Measurements from ENCODE around the gene JAKMIP1.
"Not testable (repeated sequence)": the region's sequence is repeated elsewhere in the genome, so short reads cannot be mapped to it uniquely, and the experiment has no call there.

The JAKMIP1 gene

GRCh38 chr4:5999356-5999755 lies 201.0 kb downstream of the JAKMIP1 start:
- DNase-seq (ENCODE audit: extremely low read depth in 1 of 2, low read depth in 1 of 2) = no peak

- DNase-seq (ENCODE audit: extremely low read depth in 1 of 2, low read depth in 1 of 2) = peak in 1 of 2 donors; percentile 5
These were observed 201.9 kb downstream of the JAKMIP1 start for GRCh38 chr4:5998333-5998936.

GRCh38 chr4:5996641-5997040 lies 203.7 kb downstream of the JAKMIP1 start:
- no peak for DNase-seq (ENCODE audit: extremely low read depth in 1 of 2, low read depth in 1 of 2)

GRCh38 chr4:5995901-5996623 lies 204.3 kb downstream of the JAKMIP1 start:
- no peak for DNase-seq (ENCODE audit: extremely low read depth in 1 of 2, low read depth in 1 of 2)

GRCh38 chr4:5993876-5994811 lies 206.2 kb downstream of the JAKMIP1 start:
- no peak for DNase-seq (ENCODE audit: extremely low read depth in 1 of 2, low read depth in 1 of 2)

GRCh38 chr4:5993346-5993745 lies 207.0 kb downstream of the JAKMIP1 start:
- DNase-seq (ENCODE audit: extremely low read depth in 1 of 2, low read depth in 1 of 2) = not testable (repeated sequence)

- DNase-seq (ENCODE audit: extremely low read depth in 1 of 2, low read depth in 1 of 2) = no peak
These were observed 207.5 kb downstream of the JAKMIP1 start for GRCh38 chr4:5992828-5993321.

- DNase-seq (ENCODE audit: extremely low read depth in 1 of 2, low read depth in 1 of 2) = no peak
These were observed 208.1 kb downstream of the JAKMIP1 start for GRCh38 chr4:5992171-5992827.

GRCh38 chr4:5991405-5991804 lies 208.9 kb downstream of the JAKMIP1 start:
- no peak for DNase-seq (ENCODE audit: extremely low read depth in 1 of 2, low read depth in 1 of 2)

GRCh38 chr4:5990446-5991160 lies 209.7 kb downstream of the JAKMIP1 start:
- DNase-seq (ENCODE audit: extremely low read depth in 1 of 2, low read depth in 1 of 2) = no peak

GRCh38 chr4:5989236-5990225 lies 210.8 kb downstream of the JAKMIP1 start:
- DNase-seq (ENCODE audit: extremely low read depth in 1 of 2, low read depth in 1 of 2) = no peak

- no peak for DNase-seq (ENCODE audit: extremely low read depth in 1 of 2, low read depth in 1 of 2)
These were observed 212.1 kb downstream of the JAKMIP1 start for GRCh38 chr4:5988086-5988845.

GRCh38 chr4:5984843-5985242 lies 215.5 kb downstream of the JAKMIP1 start:
- DNase-seq (ENCODE audit: extremely low read depth in 1 of 2, low read depth in 1 of 2) = no peak

GRCh38 chr4:5982156-5982973 lies 218.0 kb downstream of the JAKMIP1 start:
- no peak for DNase-seq (ENCODE audit: extremely low read depth in 1 of 2, low read depth in 1 of 2)

- DNase-seq (ENCODE audit: extremely low read depth in 1 of 2, low read depth in 1 of 2) = no peak
These were observed 219.8 kb downstream of the JAKMIP1 start for GRCh38 chr4:5980436-5981155.

- DNase-seq (ENCODE audit: extremely low read depth in 1 of 2, low read depth in 1 of 2) = no peak
These were observed 220.4 kb downstream of the JAKMIP1 start for GRCh38 chr4:5979981-5980380.

GRCh38 chr4:5976921-5977320 lies 223.4 kb downstream of the JAKMIP1 start:
- no peak for DNase-seq (ENCODE audit: extremely low read depth in 1 of 2, low read depth in 1 of 2)
